Kidney tubule cell (primary cell): ENCODE results near the gene DAD1.
"Not testable (repeated sequence)": the region's sequence is repeated elsewhere in the genome, so short reads cannot be mapped to it uniquely, and the experiment has no call there.

Source experiments
- DNase-seq: peaks from one replicate; pipeline ENCODE4 v3.0.0-alpha.2; 2018; ENCODE audit warnings: low spot score

Gene DAD1

DNA sequence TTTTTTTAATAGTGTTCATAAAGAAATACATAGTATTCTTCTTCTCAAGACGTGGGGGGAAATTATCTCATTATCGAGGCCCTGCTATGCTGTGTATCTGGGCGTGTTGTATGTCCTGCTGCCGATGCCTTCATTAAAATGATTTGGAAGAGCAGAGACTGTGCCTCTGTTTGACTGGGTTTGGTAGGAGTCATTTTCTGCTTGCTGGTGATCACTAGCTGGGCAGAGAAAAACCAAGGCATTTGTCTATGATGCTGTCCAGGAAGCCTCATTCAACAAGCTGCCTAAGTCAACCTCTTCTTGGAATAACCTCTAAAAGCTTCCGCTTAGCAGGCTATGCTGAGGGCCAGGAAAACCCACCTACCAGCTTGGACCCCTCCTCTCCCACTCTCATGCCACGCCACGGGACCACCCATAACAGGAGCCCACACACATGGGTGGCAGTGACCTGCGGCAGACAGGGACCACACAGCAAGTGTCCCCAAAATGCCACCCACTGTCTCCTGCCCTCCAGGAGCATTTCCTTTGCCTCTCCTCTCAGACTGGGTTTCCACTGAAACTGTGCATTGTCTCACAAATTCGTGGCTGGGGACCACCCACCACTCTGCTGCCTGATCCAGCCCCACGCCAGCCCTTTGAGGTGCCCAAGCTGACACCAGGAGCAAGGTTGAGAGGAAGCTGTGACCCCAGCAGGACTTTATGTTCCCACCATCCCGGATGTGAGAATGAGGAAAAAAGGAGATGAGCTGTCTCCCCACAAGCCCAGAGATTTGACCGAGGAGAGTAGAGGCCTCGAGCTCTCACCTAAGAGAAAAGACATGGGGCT, 36.8 kb downstream of the DAD1 start:
- no peak for DNase-seq

DNA sequence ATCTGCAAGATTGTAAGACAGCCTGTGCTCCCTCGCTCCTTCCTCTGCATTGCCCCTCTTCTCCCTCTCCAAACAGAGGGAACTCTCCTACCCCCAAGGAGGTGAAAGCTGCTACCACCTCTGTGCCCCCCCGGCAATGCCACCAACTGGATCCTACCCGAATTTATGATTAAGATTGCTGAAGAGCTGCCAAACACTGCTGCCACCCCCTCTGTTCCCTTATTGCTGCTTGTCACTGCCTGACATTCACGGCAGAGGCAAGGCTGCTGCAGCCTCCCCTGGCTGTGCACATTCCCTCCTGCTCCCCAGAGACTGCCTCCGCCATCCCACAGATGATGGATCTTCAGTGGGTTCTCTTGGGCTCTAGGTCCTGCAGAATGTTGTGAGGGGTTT, 37.4 kb downstream of the DAD1 start:
- no peak for DNase-seq

DNA sequence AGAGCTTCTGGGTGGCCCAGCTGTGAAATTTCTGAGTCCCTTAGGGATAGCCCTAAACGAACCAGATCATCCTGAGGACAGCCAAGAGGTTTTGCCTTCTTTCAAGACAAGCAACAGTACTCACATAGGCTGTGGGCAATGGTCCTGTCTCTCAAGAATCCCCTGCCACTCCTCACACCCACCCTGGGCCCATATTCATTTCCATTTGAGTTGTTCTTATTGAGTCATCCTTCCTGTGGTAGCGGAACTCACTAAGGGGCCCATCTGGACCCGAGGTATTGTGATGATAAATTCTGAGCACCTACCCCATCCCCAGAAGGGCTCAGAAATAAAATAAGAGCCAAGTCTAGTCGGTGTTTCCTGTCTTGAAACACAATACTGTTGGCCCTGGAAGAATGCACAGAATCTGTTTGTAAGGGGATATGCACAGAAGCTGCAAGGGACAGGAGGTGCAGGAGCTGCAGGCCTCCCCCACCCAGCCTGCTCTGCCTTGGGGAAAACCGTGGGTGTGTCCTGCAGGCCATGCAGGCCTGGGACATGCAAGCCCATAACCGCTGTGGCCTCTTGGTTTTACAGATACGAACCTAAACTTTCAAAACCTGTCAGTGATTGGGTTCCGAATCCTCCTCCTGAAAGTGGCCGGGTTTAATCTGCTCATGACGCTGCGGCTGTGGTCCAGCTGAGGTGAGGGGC, 38.9 kb downstream of the DAD1 start:
- DNase-seq: no peak

DNA sequence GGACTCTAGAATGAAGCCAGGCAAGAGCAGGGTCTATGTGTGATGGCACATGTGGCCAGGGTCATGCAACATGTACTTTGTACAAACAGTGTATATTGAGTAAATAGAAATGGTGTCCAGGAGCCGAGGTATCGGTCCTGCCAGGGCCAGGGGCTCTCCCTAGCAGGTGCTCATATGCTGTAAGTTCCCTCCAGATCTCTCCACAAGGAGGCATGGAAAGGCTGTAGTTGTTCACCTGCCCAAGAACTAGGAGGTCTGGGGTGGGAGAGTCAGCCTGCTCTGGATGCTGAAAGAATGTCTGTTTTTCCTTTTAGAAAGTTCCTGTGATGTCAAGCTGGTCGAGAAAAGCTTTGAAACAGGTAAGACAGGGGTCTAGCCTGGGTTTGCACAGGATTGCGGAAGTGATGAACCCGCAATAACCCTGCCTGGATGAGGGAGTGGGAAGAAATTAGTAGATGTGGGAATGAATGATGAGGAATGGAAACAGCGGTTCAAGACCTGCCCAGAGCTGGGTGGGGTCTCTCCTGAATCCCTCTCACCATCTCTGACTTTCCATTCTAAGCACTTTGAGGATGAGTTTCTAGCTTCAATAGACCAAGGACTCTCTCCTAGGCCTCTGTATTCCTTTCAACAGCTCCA, 39.6 kb downstream of the DAD1 start:
- no peak for DNase-seq

DNA sequence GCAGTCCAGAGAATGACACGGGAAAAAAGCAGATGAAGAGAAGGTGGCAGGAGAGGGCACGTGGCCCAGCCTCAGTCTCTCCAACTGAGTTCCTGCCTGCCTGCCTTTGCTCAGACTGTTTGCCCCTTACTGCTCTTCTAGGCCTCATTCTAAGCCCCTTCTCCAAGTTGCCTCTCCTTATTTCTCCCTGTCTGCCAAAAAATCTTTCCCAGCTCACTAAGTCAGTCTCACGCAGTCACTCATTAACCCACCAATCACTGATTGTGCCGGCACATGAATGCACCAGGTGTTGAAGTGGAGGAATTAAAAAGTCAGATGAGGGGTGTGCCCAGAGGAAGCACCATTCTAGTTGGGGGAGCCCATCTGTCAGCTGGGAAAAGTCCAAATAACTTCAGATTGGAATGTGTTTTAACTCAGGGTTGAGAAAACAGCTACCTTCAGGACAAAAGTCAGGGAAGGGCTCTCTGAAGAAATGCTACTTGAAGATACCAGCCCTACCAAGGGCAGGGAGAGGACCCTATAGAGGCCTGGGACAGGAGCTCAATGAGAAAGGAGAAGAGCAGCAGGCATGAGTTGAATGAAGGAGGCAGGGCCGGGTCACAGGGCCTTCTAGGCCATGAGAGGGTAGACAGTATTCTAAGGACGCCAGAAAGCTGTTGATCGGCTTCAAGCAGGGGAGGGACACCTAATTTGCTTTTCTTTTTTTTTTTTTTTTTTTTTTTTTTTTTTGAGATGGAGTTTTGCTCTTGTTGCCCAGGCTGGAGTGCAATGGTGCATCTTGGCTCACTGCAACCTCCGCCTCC, 40.9 kb downstream of the DAD1 start:
- peak; percentile 42 for DNase-seq

DNA sequence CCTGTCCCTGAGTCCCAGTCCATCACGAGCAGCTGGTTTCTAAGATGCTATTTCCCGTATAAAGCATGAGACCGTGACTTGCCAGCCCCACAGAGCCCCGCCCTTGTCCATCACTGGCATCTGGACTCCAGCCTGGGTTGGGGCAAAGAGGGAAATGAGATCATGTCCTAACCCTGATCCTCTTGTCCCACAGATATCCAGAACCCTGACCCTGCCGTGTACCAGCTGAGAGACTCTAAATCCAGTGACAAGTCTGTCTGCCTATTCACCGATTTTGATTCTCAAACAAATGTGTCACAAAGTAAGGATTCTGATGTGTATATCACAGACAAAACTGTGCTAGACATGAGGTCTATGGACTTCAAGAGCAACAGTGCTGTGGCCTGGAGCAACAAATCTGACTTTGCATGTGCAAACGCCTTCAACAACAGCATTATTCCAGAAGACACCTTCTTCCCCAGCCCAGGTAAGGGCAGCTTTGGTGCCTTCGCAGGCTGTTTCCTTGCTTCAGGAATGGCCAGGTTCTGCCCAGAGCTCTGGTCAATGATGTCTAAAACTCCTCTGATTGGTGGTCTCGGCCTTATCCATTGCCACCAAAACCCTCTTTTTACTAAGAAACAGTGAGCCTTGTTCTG, 41.6 kb downstream of the DAD1 start:
- DNase-seq: peak; percentile 44

DNA sequence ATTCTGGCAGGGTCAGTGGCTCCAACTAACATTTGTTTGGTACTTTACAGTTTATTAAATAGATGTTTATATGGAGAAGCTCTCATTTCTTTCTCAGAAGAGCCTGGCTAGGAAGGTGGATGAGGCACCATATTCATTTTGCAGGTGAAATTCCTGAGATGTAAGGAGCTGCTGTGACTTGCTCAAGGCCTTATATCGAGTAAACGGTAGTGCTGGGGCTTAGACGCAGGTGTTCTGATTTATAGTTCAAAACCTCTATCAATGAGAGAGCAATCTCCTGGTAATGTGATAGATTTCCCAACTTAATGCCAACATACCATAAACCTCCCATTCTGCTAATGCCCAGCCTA, 42.3 kb downstream of the DAD1 start:
- no peak for DNase-seq

DNA sequence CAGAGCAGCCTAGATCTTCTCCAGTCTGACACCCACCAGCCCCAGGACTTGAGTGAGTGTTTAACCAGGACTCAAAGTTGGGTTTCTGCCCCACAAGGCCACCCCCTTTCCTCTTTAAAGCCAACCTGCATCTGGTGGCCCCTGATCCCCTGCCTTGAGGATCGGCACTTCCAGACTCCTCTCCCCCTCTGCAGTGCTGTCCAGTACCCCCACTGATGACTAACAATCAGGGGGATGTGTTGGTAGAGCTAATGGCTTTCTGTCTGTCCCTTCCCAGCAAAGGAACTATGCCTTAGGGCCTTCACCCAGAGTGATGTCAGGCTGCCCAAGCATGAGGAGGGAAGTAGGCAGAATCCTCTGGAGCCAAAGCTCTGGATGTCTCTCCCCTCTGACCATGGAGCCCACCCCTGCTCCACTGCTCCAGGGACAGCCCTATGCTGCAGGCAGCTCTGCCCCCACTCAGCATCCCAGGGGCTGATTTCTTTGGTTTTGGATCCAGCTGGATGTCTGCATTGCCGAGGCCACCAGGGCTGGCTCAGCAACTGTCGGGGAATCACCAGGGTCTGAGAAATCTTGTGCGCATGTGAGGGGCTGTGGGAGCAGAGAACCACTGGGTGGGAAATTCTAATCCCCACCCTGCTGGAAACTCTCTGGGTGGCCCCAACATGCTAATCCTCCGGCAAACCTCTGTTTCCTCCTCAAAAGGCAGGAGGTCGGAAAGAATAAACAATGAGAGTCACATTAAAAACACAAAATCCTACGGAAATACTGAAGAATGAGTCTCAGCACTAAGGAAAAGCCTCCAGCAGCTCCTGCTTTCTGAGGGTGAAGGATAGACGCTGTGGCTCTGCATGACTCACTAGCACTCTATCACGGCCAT, 42.9 kb downstream of the DAD1 start:
- peak; percentile 51 for DNase-seq

DNA sequence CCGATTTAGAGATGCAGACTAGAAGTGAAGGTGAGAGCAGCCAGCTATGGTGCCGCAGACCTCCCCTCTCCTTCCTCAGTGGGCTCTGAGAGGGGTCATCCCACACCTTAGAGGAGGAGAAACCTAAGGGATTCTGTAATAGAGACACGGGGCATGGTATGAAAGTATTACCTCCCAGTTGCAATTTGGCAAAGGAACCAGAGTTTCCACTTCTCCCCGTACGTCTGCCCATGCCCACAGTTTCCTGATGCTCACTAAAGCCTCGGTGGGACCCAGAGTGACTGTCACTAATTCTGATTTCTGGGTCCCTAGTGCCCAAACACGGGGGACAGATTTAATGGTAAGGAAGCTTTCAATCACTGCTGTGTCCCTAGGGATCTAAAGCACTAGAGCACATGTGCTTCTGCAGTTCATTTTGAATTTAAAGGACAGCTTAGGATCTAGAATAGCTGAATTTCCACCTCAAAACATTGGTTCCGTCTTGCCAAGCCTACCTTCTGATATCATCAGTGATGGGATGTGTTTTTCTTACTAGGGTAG, 44.1 kb downstream of the DAD1 start:
- no peak for DNase-seq

DNA sequence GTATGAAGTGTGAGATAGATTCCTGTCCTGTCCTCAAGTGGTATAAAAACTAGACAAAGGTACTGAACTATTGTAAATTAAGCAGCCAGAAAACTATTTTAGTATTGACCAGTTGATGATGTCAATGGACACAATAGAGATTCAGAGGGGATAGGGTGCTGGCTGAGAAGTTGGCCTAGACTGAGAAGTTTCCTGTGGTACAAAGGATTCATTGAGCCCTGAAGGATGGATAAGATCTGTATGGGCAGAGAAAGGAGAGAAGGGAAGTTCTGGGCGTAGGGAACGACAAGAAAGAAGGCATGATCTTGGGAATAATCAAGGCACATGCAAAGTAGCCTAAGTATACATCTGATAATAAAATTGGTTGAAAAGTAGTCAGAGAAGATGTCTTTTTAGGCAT, 44.6 kb downstream of the DAD1 start:
- DNase-seq: no peak

DNA sequence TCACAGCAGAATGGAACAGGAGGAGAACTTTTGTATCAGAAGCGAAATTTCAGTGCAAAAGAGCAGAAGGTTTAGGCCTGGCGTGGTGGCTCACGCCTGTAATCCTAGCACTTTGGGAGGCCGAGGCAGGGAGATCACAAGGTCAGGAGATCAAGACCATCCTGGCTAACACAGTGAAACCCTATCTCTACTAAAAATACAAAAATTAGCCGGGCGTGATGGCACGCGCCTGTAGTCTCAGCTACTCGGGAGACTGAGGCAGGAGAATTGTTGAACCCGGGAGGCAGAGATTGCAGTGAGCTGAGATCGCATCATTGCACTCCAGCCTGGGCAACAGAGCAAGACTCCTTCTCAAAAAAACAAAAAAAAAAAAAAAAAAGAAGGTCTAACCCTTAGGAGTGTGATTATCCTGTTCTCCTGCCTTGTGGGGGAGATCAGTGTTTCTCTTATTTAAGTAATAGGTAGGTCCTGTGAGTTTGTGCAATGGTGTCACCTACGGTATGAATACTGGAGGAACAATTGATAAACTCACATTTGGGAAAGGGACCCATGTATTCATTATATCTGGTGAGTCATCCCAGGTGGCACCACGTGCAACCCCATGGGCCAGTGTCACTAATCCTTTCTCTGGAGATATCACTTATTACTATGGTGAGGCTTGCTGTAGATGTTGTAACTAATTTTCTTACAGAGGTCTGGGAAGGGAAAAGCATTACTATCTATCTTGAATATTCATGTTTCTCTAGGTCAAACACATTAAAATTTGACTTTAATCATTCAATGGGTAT, 45.3 kb downstream of the DAD1 start:
- DNase-seq: not testable (repeated sequence)

DNA sequence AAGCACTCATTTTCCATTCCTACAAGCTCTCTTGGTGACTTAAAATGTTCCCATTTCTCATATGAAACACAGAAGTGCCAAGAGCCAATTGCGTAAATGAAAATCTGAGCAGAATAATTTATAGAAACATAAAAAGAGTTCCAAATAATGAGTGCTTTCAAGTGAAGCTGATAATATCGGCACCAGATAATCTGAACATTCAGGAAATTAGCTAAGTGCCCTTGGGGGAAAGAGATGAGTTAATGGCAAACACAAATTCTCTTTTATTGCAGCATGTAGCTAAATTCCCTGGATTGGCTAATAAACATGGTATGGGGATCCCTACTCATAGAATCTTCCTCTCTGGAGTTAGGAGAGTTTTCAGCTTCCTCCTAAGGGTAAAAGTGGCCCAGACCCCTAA, 46.7 kb downstream of the DAD1 start:
- no peak for DNase-seq

DNA sequence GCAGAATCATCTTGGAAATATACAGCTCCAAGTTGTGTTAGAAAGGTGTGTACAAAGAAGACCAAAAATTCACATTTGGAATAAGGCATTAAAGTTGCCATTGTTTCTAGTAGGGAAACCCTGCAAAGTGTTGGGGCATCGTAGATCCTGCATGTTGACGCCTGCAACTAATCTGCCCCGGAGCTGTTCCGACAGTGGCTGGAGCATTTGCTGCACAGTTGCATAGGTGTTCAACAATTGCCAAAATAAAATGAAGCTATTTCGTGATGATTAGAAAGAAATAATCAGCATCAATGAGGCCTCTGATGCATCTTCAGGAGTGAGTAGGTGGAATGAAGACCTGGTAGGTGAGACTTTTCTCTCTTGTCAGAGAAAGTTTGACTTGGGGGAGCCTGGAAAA, 47.3 kb downstream of the DAD1 start:
- DNase-seq: no peak

DNA sequence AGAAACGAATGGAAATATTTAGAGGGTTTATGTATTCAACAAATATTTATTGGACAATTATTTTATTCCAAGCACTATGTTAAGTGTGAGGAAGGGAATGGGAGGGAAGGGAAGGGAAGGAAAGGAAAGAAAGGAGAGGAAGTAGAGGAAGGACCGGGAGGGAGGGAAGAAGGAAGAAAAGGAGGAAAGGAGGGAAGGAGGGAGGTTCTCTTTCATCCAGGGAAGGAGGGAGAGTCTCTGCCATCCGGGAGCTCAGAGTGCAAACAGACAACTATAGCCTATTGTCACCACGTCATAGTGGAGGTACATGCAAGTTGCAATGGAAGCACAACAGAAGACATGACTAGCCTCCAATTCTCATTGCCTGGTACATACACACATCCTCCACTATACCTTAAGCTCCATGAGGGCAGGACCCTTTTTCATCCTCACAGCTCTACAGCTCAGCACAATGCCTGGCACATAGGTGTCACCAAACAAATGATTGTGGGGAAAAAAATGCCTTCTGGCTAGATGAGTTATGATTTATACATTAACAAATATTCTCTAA, 48.1 kb downstream of the DAD1 start:
- no peak for DNase-seq

DNA sequence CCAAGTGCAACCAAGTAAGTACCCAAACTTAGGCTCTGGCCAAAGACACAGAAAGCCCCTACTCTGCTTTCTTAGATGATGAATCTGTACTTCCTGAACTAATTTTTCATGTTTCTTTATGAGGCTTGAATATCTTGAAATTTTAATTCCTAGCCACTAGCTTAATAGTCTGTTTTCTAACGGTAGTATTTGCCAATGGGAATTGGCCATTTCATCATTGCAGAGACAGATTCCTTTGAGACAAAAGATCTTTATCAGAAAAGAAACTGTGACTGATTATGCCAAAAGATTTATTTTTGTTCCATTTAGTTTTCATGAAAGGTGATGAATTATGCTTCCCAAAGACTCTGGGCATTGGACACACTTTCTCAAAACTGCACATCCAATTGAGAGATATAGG, 48.7 kb downstream of the DAD1 start:
- no peak for DNase-seq

DNA sequence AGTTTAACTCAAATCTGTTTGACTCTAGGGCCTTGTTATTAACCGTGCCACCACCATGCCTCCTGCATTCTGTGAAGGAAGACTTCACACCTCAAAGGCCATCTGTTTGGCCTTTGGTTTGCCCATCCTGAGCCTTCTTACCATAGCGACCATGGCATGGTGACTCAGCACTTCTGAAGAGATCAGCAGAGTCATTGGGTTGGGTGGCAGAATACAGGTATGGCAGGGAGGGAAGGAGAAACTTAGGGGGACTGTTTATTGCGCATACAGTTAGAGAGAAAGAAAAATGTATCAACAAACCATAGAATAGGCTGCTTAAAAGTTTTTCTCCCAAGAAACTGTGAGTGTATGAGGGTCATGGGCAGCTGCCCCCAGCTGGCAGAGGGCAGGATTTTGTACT, 49.2 kb downstream of the DAD1 start:
- DNase-seq: peak; percentile 30

DNA sequence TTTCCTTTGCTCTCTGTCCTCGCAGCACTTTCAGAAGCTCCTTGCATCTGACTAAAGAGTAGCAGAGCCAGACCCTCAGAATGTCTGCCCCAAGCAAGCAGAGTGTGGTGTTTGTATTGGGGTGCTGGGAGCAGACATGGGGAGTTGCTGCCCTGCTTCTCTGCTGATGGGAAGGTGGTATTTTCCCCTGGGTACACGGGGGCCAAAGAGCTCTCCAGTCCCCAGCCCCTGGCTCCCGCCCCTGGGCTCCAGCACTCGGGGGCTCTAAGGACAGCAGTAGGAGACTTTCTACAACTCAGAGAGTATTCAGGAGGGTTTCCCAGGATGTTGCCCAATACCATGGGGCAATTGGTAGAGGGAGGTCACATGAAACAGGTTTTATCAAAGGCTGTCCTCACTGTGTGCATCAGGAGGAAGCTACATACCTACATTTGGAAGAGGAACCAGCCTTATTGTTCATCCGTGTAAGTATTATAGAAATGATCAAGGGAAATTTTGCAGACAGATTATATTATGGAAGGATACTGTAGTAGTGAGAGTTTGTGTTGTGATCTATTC, 50.3 kb downstream of the DAD1 start:
- DNase-seq: no peak

DNA sequence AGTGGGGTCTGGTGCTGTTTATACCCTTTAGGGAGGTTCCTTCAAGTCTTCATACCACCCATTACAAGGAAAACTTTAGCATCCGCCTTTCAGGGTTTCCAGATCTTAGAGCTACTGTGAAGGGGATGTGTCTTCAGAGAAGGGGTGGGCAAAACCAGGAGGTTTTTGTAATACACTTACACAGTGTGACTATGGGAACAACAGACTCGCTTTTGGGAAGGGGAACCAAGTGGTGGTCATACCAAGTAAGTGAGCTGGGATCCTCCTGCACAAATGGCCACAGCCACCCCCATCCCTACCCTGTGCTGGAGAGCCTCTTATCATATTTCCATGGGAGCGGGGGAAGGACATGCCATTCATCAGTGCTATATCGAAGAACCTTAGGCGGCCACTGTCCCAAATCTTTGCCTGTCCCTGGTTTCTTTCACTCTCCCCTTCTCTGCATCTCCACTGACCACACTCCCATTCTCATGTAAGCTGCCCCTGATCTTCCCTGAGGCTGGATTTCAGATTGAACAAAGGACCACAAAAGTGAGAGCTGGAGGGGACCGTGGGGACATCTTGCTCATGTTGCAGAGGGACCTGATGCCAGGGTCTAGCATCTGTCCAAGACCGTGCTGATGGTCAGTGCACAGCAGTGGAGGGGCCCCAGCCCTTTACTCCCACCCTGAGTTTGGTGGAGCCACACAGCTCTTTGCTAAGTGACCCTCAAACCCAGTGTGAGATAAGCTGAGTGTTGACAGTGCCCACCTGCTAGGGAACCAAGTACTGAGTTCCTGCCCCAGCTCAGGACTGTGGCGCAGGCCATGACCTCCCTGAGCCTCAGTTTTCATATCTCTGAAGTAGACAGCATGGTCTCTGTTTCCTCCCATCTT, 51.4 kb downstream of the DAD1 start:
- DNase-seq: no peak
